KMS-11 (cell line): ENCODE measurements around the gene GREM2.

ENCODE experiments used
- H2AFZ ChIP-seq: fragments of 200-600 bp; sonication (generic); 2 replicates; pipeline ENCODE4 v1.6.1; 2016; ENCODE audit warnings: antibody characterized with exemption, mixed run types, low read depth
- H3K27ac ChIP-seq: fragments of 200-600 bp; sonication (generic); 2 replicates; pipeline ENCODE4 v1.6.1; 2016; ENCODE audit warnings: mild to moderate bottlenecking, mixed run types
- H3K27me3 ChIP-seq: fragments of 200-600 bp; sonication (generic); 2 replicates; pipeline ENCODE4 v1.6.1; 2017; ENCODE audit warnings: mild to moderate bottlenecking, low read depth, mixed run types, moderate library complexity; ENCODE audit not compliant: insufficient read depth
- H3K36me3 ChIP-seq: fragments of 200-600 bp; sonication (generic); 2 replicates; pipeline ENCODE4 v1.6.1; 2017; ENCODE audit warnings: mild to moderate bottlenecking, mixed run types; ENCODE audit not compliant: insufficient read depth
- H3K4me1 ChIP-seq: fragments of 200-600 bp; sonication (generic); 2 replicates; pipeline ENCODE4 v1.6.1; 2016; ENCODE audit warnings: mild to moderate bottlenecking, low read depth, mixed run types; ENCODE audit not compliant: poor library complexity, severe bottlenecking
- H3K4me2 ChIP-seq: fragments of 200-600 bp; sonication (generic); 2 replicates; pipeline ENCODE4 v1.7.0; 2016; ENCODE audit warnings: mild to moderate bottlenecking, mixed run types
- H3K4me3 ChIP-seq: fragments of 200-600 bp; sonication (generic); IDR thresholded peaks from 2 replicates; pipeline ENCODE4 v1.6.1; 2017; ENCODE audit warnings: low read depth, low read length, mixed read lengths; ENCODE audit not compliant: insufficient read depth
- H3K79me2 ChIP-seq: fragments of 200-600 bp; sonication (generic); 2 replicates; pipeline ENCODE4 v1.6.1; 2016; ENCODE audit warnings: low read depth, mixed run types; ENCODE audit not compliant: insufficient read depth
- H3K9ac ChIP-seq: fragments of 200-600 bp; sonication (generic); 2 replicates; pipeline ENCODE4 v1.6.1; 2016; ENCODE audit warnings: mild to moderate bottlenecking, mixed run types
- H4K20me1 ChIP-seq: fragments of 200-600 bp; sonication (generic); 2 replicates; pipeline ENCODE4 v1.6.1; 2016; ENCODE audit warnings: mild to moderate bottlenecking, mixed run types; ENCODE audit not compliant: insufficient read depth
- TF ChIP-seq, protein P1 (sequence below): fragments of 200-600 bp; sonication (generic); conservative IDR thresholded peaks from 2 replicates; pipeline ENCODE4 v1.6.1; 2017; ENCODE audit warnings: low read depth, mild to moderate bottlenecking, antibody characterized with exemption, low read length, moderate library complexity, mixed read lengths

The GREM2 gene

DNA sequence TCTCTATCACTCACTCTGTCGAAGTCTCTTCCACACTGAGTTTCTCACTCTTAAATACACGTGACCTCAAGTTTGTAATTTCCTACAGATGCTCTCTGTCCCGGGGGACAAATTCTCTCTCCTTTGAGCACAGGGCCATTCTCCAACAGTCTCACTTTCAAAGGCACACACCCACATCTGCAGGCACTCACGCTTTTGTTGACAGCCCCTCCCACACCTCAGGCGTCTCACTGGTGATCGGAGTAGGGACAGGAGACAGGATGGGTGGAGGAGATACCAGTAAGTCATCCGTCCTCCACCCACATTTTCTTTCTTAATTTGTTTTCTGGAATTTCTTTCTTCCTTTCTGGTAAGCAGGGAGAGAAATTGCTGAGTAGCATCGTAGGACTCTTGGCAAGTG, 40.6 kb upstream of the GREM2 start:
- no peak overlapping the region for H2AFZ ChIP-seq
- TF ChIP-seq, protein P1, sequence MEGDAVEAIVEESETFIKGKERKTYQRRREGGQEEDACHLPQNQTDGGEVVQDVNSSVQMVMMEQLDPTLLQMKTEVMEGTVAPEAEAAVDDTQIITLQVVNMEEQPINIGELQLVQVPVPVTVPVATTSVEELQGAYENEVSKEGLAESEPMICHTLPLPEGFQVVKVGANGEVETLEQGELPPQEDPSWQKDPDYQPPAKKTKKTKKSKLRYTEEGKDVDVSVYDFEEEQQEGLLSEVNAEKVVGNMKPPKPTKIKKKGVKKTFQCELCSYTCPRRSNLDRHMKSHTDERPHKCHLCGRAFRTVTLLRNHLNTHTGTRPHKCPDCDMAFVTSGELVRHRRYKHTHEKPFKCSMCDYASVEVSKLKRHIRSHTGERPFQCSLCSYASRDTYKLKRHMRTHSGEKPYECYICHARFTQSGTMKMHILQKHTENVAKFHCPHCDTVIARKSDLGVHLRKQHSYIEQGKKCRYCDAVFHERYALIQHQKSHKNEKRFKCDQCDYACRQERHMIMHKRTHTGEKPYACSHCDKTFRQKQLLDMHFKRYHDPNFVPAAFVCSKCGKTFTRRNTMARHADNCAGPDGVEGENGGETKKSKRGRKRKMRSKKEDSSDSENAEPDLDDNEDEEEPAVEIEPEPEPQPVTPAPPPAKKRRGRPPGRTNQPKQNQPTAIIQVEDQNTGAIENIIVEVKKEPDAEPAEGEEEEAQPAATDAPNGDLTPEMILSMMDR = no peak
- no peak overlapping the region for H3K4me2 ChIP-seq
- no peaks in the 10 kb centered on the region for H3K36me3 ChIP-seq
- no peaks in the 10 kb centered on the region for H3K27me3 ChIP-seq
- H4K20me1 ChIP-seq = no peaks in the 10 kb centered on the region
- no peak overlapping the region for H3K4me3 ChIP-seq
- H3K79me2 ChIP-seq = no peaks in the 10 kb centered on the region
- H3K27ac ChIP-seq = no peak overlapping the region
- H3K9ac ChIP-seq = no peak overlapping the region
- H3K4me1 ChIP-seq = no peaks in the 10 kb centered on the region

DNA sequence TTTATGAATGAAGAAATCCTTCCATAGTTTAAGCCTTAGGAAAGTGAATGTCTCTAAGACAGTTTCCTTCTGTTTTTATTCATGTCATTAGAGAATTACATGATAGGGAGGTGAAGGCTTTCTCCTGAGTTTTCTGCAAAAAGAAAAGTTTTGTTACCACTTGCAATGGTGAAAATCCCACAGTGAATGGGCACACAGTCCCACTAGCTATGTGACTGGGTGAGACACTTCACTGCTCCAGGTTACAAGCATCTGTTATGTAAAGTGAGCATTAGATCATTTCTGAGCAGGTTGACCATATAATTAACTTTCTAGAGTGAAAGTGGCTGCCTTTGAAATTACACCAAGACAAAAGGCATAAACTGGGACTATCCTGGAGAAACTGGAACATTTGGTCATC, 38.9 kb upstream of the GREM2 start:
- no peak overlapping the region for H3K9ac ChIP-seq
- no peaks in the 10 kb centered on the region for H3K4me1 ChIP-seq
- TF ChIP-seq, protein P1 = no peak
- no peaks in the 10 kb centered on the region for H4K20me1 ChIP-seq
- H3K4me2 ChIP-seq = no peak overlapping the region
- no peaks in the 10 kb centered on the region for H3K79me2 ChIP-seq
- H3K27ac ChIP-seq = no peak overlapping the region
- H3K4me3 ChIP-seq = no peak overlapping the region
- no peak overlapping the region for H2AFZ ChIP-seq
- H3K27me3 ChIP-seq = no peaks in the 10 kb centered on the region
- no peaks in the 10 kb centered on the region for H3K36me3 ChIP-seq

GRCh38 chr1:240649733-240650721, 38.1 kb upstream of the GREM2 start:
- Histone ChIP-seq H2AFZ (no peak overlapping the region), H3K79me2 (no peaks in the 10 kb centered on the region), H3K4me2 (no peak overlapping the region), H3K4me1 (no peaks in the 10 kb centered on the region), H4K20me1 (no peaks in the 10 kb centered on the region), H3K27me3 (no peaks in the 10 kb centered on the region), H3K27ac (no peak overlapping the region), H3K4me3 (no peak overlapping the region), H3K36me3 (no peaks in the 10 kb centered on the region), H3K9ac (no peak overlapping the region)
- TF ChIP-seq, protein P1 = no peak

- H3K36me3 ChIP-seq = no peaks in the 10 kb centered on the region
- H3K79me2 ChIP-seq = no peaks in the 10 kb centered on the region
- no peak overlapping the region for H2AFZ ChIP-seq
- no peak overlapping the region for H3K4me2 ChIP-seq
- TF ChIP-seq, protein P1 = no peak
- H3K9ac ChIP-seq = no peak overlapping the region
- no peaks in the 10 kb centered on the region for H3K27me3 ChIP-seq
- no peaks in the 10 kb centered on the region for H3K4me1 ChIP-seq
- no peaks in the 10 kb centered on the region for H4K20me1 ChIP-seq
- no peak overlapping the region for H3K4me3 ChIP-seq
- H3K27ac ChIP-seq = no peak overlapping the region
These were observed 34.8 kb upstream of the GREM2 start for GRCh38 chr1:240646571-240647240.
